AG04450 (cell line): Measurements from ENCODE around the gene MTO1. TPM values are rescaled to one million over a fixed set of nuclear protein-coding genes. Genes with fewer than 3 reads are reported as not detected.
"Not testable (repeated sequence)": the region's sequence is repeated elsewhere in the genome, so short reads cannot be mapped to it uniquely, and the experiment has no call there.

Experiments
- CTCF ChIA-PET: fragments of 300-600, 350-600 bp; formaldehyde crosslinking; extraction: SDS; loops from one replicate; lab custom pipeline; 2022; ENCODE audit warnings: antibody characterized with exemption, inconsistent platforms; lab: Charles Lee
- POLR2A ChIA-PET: fragments of 350-600 bp; formaldehyde crosslinking; extraction: SDS; loops from one replicate; lab custom pipeline; 2021; ENCODE audit warnings: antibody characterized with exemption, inconsistent platforms; lab: Yijun Ruan, JAX
- DNase-seq: peaks from one replicate; pipeline ENCODE4 v3.0.0-alpha.2; 2011; ENCODE audit warnings: low read depth, low spot score
- H3K27ac ChIP-seq: one replicate; pipeline ENCODE4 v1.5.1; 2012; ENCODE audit warnings: low read depth, low read length, control low read depth
- H3K27me3 ChIP-seq: one replicate; pipeline ENCODE4 v1.6.0; 2012; ENCODE audit warnings: low read length; ENCODE audit not compliant: control insufficient read depth, insufficient read depth
- H3K4me3 ChIP-seq: 2 replicates; pipeline ENCODE4 v1.5.1; 2011; ENCODE audit warnings: mild to moderate bottlenecking, low read depth, low read length, control low read depth
- H3K9me3 ChIP-seq: 2 replicates; pipeline ENCODE4 v1.5.1; 2012; ENCODE audit warnings: low read length; ENCODE audit not compliant: control insufficient read depth, insufficient read depth
- CTCF ChIP-seq: IDR thresholded peaks from 2 replicates; pipeline ENCODE4 v1.5.1; 2011; ENCODE audit warnings: low read depth, low read length, control low read depth, inconsistent platforms
- polyA plus RNA-seq: library from polyadenylated mRNA; depleted of rRNA; stranded (reverse); fragments of >200 nt; gene quantifications from 2 replicates; pipeline ENCODE4 v1.2.3, GENCODE V29; 2011

The MTO1 gene
- polyA plus RNA-seq, 1 experiment = 23.1 TPM

GRCh38 chr6:73497915-73498314, 36.4 kb downstream of the MTO1 start:
- Histone ChIP-seq H3K4me3 (no peak overlapping the region), H3K27ac (no peak overlapping the region), H3K9me3 (no peaks in the 10 kb centered on the region), H3K27me3 (no peaks in the 10 kb centered on the region)
- ChIA-PET CTCF (interaction anchor here (1.9 kb wide), 1 partner anchor 34 kb away, joined by 4 read pairs; no protein-coding TSS in a partner anchor), POLR2A (no interaction called here)
- no peak for TF ChIP-seq CTCF
- DNase-seq = no peak

DNA sequence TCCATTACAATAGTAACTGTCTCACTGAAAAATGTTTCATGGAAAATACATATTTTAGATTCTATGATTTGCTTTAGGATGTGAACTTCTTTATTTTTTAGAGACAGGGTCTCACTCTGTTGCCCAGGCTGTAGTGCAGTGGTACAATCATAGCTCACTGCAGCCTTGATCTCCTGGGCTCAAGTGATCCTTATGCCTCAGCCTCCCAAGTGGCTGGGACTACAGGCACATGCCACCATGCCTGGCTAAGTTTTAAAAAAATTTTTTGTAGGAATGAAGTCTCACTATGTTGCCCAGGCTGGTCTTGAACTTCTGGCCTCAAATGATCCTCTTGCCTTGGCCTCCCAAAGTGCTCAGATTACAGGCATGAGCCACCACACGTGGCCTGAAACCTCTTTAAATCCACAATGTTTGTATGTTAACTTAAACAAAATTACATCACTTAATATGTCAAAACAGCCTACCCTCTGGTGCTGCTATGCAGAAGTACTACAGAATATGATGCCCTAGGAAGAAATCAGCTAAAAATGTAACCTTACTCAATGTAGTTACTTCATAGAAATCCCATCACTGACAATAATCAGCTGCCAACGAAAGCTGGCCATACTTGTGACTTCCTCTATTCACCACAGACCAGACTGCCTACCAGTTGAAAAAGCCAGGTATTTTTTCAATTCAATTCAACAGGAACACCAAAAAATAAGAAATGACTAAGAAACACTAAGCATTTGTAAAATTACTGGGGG, 41.7 kb downstream of the MTO1 start:
- Histone ChIP-seq H3K4me3 (no peak overlapping the region), H3K27ac (no peak overlapping the region), H3K27me3 (no peaks in the 10 kb centered on the region), H3K9me3 (no peaks in the 10 kb centered on the region)
- POLR2A ChIA-PET = interaction anchor here (1.5 kb wide), 1 partner anchor 10 kb away, joined by 6 read pairs; no protein-coding TSS in a partner anchor
- CTCF ChIA-PET = no interaction called here
- DNase-seq = no peak
- no peak for TF ChIP-seq CTCF

- Histone ChIP-seq H3K27me3 (no peaks in the 10 kb centered on the region), H3K4me3 (no peak overlapping the region), H3K27ac (no peak overlapping the region), H3K9me3 (no peaks in the 10 kb centered on the region)
- no peak for DNase-seq
- CTCF ChIA-PET = no interaction called here
- POLR2A ChIA-PET = no interaction called here
- TF ChIP-seq CTCF = no peak
Measured at GRCh38 chr6:73504160-73504559, 42.6 kb downstream of the MTO1 start.

- DNase-seq = no peak
- Histone ChIP-seq H3K27ac (no peak overlapping the region), H3K9me3 (no peaks in the 10 kb centered on the region), H3K27me3 (no peaks in the 10 kb centered on the region), H3K4me3 (no peak overlapping the region)
- CTCF ChIA-PET = no interaction called here
- POLR2A ChIA-PET = no interaction called here
- TF ChIP-seq CTCF = no peak
Measured at GRCh38 chr6:73505142-73505541, 43.6 kb downstream of the MTO1 start.

- H3K9me3 ChIP-seq, H3K27me3 ChIP-seq, CTCF ChIA-PET, H3K27ac ChIP-seq, POLR2A ChIA-PET, H3K4me3 ChIP-seq, DNase-seq: not testable (repeated sequence)
Measured at GRCh38 chr6:73505705-73506104, 44.2 kb downstream of the MTO1 start.
